D721Med (cell line): ENCODE data around the gene TBC1D22A.

Experiments
- DNase-seq: peaks from one replicate; pipeline ENCODE4 v3.0.0; 2011; ENCODE audit warnings: low spot score; ENCODE audit not compliant: insufficient read length
- FAIRE-seq: peaks from 2 replicates; lab custom pipeline; 2011; peaks lifted over from hg19 to GRCh38; lab: Jason Lieb, UNC
- CTCF ChIP-seq: IDR thresholded peaks from 2 replicates; pipeline ENCODE4 v1.5.1; 2012; ENCODE audit warnings: mild to moderate bottlenecking, control low read depth; ENCODE audit not compliant: insufficient read depth; ENCODE audit errors: missing control alignments

TBC1D22A gene

GRCh38 chr22:46767249-46767985, 5.0 kb downstream of the TBC1D22A start:
- FAIRE-seq (no peak), DNase-seq (no peak)
- no peak for TF ChIP-seq CTCF

GRCh38 chr22:46769191-46769675, 6.8 kb downstream of the TBC1D22A start:
- no peak for DNase-seq
- TF ChIP-seq CTCF: no peak
- FAIRE-seq: no peak

GRCh38 chr22:46769706-46770105, 7.3 kb downstream of the TBC1D22A start:
- TF ChIP-seq CTCF: no peak
- FAIRE-seq: no peak
- no peak for DNase-seq

GRCh38 chr22:46770151-46770641, 7.7 kb downstream of the TBC1D22A start:
- FAIRE-seq (no peak), DNase-seq (no peak)
- no peak for TF ChIP-seq CTCF

- FAIRE-seq (no peak), DNase-seq (no peak)
- TF ChIP-seq CTCF: no peak
These were observed 8.3 kb downstream of the TBC1D22A start for GRCh38 chr22:46770726-46771125.

- TF ChIP-seq CTCF: no peak
- DNase-seq: no peak
- FAIRE-seq: no peak
These were observed 10.6 kb downstream of the TBC1D22A start for GRCh38 chr22:46773076-46773475.
